Caco-2 (cell line): ENCODE data around the gene KRTAP3-3. TPM values are rescaled to one million over a fixed set of nuclear protein-coding genes. Genes with fewer than 3 reads are reported as not detected.

Experiments used
- BruUV-seq: library from RNA; stranded (reverse); fragments of 400-500 nt; replicated peaks from 2 replicates; lab custom pipeline; 2021; lab: Mats Ljungman, UMichigan
- CTCF ChIA-PET: fragments of 300-600 bp; sonication (Branson Sonifier 250); formaldehyde crosslinking; loops from one replicate; lab custom pipeline; 2022; ENCODE audit warnings: antibody characterized with exemption; lab: Charles Lee
- POLR2A ChIA-PET: fragments of 300-600 bp; sonication (Branson Sonifier 250); formaldehyde crosslinking; loops from one replicate; lab custom pipeline; 2022; ENCODE audit warnings: antibody characterized with exemption; lab: Charles Lee
- DNase-seq, 2 experiments: peaks; one replicate each; pipeline versions ENCODE4 v3.0.0 to v3.0.0-alpha.2; 2020 to 2022
- H3K27me3 ChIP-seq: replicated peaks from 2 replicates; pipeline ENCODE4 v1.6.0; 2011; ENCODE audit warnings: low read length; ENCODE audit not compliant: control insufficient read depth, insufficient read depth
- H3K36me3 ChIP-seq: 2 replicates; pipeline ENCODE4 v1.5.1; 2011; ENCODE audit warnings: low read length; ENCODE audit not compliant: control insufficient read depth, insufficient read depth
- H3K4me1 ChIP-seq: fragments of 250-450 bp; sonication (Bioruptor Pico); 2 replicates; pipeline ENCODE4 v1.5.1; 2020; ENCODE audit warnings: mild to moderate bottlenecking
- H3K4me3 ChIP-seq: 2 replicates; pipeline ENCODE4 v1.5.1; 2011; ENCODE audit warnings: low read depth, mild to moderate bottlenecking, control low read depth, low read length
- H3K9me3 ChIP-seq: fragments of 250-450 bp; sonication (Bioruptor Pico); 2 replicates; pipeline ENCODE4 v1.5.1; 2020; ENCODE audit warnings: mild to moderate bottlenecking, moderate library complexity
- H3K27ac Mint-ChIP-seq: one replicate; pipeline ENCODE4 v1.8.0; 2022; ENCODE audit warnings: mixed read lengths; ENCODE audit not compliant: unreplicated experiment
- H3K27me3 Mint-ChIP-seq: one replicate; pipeline ENCODE4 v1.8.0; 2022; ENCODE audit warnings: mixed read lengths; ENCODE audit not compliant: insufficient read depth, unreplicated experiment
- H3K36me3 Mint-ChIP-seq: one replicate; pipeline ENCODE4 v1.8.0; 2022; ENCODE audit warnings: mild to moderate bottlenecking, mixed read lengths; ENCODE audit not compliant: insufficient read depth, unreplicated experiment
- H3K4me1 Mint-ChIP-seq: one replicate; pipeline ENCODE4 v1.8.0; 2022; ENCODE audit warnings: low read depth, mixed read lengths; ENCODE audit not compliant: unreplicated experiment
- H3K4me3 Mint-ChIP-seq: one replicate; pipeline ENCODE4 v1.8.0; 2022; ENCODE audit warnings: mild to moderate bottlenecking, moderate library complexity, mixed read lengths; ENCODE audit not compliant: unreplicated experiment
- H3K9me3 Mint-ChIP-seq: one replicate; pipeline ENCODE4 v1.8.0; 2022; ENCODE audit warnings: mixed read lengths; ENCODE audit not compliant: unreplicated experiment
- intact Hi-C: fragments of 100-400 bp; cut with micrococcal nuclease; formaldehyde crosslinking; loops from one replicate; pipeline ENCODE4 v1.10.0; 2022; ENCODE audit not compliant: unreplicated experiment
- total RNA-seq: library from RNA; stranded (reverse); gene quantifications from 2 replicates; pipeline ENCODE4 v1.2.3, GENCODE V29; 2022
- TF ChIP-seq, protein P1 (sequence below), 2 experiments: fragments of 200-600 bp in 1 of 2; IDR thresholded peaks; 1 replicate in 1 of 2; 2 replicates in 1 of 2; pipeline versions ENCODE4 v1.5.1 to v1.8.0; 2011 to 2022; ENCODE audit warnings: antibody characterized with exemption in 1 of 2, control low read depth in 1 of 2, inconsistent platforms in 1 of 2, low read depth in 1 of 2, low read length in 1 of 2, mild to moderate bottlenecking in 1 of 2, moderate library complexity in 1 of 2; ENCODE audit not compliant: insufficient read depth in 1 of 2, severe bottlenecking in 1 of 2, unreplicated experiment in 1 of 2

KRTAP3-3 gene
- total RNA-seq, 1 experiment from 2014 or later, result not detected

DNA sequence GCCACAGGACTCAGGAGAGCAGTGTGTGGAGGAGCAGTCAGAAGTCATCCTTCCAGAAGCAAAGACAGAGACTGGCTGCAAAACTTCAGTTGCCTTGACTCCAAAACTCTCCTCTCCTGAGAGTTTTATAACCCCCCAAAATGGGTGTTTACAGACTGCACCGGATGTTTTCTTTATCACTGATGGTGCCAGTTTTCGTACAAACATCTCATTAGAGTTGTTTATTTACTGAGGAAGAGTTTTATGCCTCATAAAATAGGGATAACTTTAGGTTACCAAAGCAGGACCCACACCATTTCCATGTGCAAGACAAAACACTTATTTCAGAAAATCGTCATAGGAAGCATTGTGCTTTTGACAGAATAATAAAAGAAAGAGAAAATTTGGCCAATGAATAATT lies 9.7 kb downstream of the KRTAP3-3 start, which contains the start of gene KRT40:
TSS of gene KRT40 (minus strand) at position 101 of the 400 bp plus-strand sequence. CDS start at position 48, 53 bp downstream.
- Histone ChIP-seq H3K4me1 (peaks cover 7% of the 10 kb centered on the region), H3K27me3 (no peaks in the 10 kb centered on the region), H3K9me3 (no peaks in the 10 kb centered on the region), H3K36me3 (no peaks in the 10 kb centered on the region), H3K4me3 (no peak within 1 kb of the TSS)
- Mint-ChIP-seq H3K4me3 (no peak within 1 kb of the TSS), H3K4me1 (peaks cover 6% of the 10 kb centered on the region), H3K27ac (no peak within 1 kb of the TSS), H3K27me3 (no peaks in the 10 kb centered on the region), H3K36me3 (no peaks in the 10 kb centered on the region), H3K9me3 (no peaks in the 10 kb centered on the region)
- ChIA-PET POLR2A (no interaction called here), CTCF (interaction anchor here (0.5 kb wide), 1 partner anchor 667 kb away, joined by 5 read pairs; no protein-coding TSS in a partner anchor)
- TF ChIP-seq, protein P1, sequence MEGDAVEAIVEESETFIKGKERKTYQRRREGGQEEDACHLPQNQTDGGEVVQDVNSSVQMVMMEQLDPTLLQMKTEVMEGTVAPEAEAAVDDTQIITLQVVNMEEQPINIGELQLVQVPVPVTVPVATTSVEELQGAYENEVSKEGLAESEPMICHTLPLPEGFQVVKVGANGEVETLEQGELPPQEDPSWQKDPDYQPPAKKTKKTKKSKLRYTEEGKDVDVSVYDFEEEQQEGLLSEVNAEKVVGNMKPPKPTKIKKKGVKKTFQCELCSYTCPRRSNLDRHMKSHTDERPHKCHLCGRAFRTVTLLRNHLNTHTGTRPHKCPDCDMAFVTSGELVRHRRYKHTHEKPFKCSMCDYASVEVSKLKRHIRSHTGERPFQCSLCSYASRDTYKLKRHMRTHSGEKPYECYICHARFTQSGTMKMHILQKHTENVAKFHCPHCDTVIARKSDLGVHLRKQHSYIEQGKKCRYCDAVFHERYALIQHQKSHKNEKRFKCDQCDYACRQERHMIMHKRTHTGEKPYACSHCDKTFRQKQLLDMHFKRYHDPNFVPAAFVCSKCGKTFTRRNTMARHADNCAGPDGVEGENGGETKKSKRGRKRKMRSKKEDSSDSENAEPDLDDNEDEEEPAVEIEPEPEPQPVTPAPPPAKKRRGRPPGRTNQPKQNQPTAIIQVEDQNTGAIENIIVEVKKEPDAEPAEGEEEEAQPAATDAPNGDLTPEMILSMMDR (IDR thresholded peaks at IDR 0.05; ENCODE audit: insufficient read depth in 1 of 2, low read depth in 1 of 2, low read length in 1 of 2, severe bottlenecking in 1 of 2, unreplicated experiment in 1 of 2), result no peak
- no TSS peak for BruUV-seq
- no peak for DNase-seq
- intact Hi-C loops, result no loop called here

DNA sequence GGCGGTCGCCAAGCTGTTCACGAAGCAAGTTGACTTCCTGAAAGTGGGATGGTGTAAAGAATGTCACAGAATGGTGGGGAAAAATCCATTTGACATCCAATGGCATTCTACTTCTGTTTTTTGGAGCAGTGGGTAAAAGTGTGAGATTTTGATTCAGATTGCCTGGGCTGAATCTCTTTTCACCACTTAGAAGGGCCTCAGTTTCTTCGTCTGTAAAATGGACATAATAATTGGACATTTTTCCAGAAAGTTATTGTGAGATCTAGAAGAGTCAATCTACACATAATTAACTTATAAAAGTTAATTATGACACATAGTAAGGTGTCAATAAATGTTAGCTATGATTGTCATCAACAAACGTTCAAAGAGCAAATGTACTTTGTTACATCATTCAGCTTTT lies 12.8 kb downstream of the KRTAP3-3 start:
- TF ChIP-seq, protein P1 (IDR thresholded peaks at IDR 0.05; ENCODE audit: insufficient read depth in 1 of 2, low read depth in 1 of 2, low read length in 1 of 2, severe bottlenecking in 1 of 2, unreplicated experiment in 1 of 2), result no peak
- no peaks in the 10 kb centered on the region for H3K36me3 ChIP-seq
- POLR2A ChIA-PET, result no interaction called here
- no peaks in the 10 kb centered on the region for H3K27me3 ChIP-seq
- H3K9me3 ChIP-seq, result no peaks in the 10 kb centered on the region
- Mint-ChIP-seq H3K9me3 (no peaks in the 10 kb centered on the region), H3K36me3 (no peaks in the 10 kb centered on the region), H3K27me3 (no peaks in the 10 kb centered on the region), H3K27ac (no peak overlapping the region), H3K4me1 (peaks cover 6% of the 10 kb centered on the region), H3K4me3 (no peak overlapping the region)
- intact Hi-C loops, result no loop called here
- no peak overlapping the region for H3K4me3 ChIP-seq
- no TSS peak for BruUV-seq
- DNase-seq, result no peak
- H3K4me1 ChIP-seq, result peaks cover 7% of the 10 kb centered on the region
- CTCF ChIA-PET, result no interaction called here

DNA sequence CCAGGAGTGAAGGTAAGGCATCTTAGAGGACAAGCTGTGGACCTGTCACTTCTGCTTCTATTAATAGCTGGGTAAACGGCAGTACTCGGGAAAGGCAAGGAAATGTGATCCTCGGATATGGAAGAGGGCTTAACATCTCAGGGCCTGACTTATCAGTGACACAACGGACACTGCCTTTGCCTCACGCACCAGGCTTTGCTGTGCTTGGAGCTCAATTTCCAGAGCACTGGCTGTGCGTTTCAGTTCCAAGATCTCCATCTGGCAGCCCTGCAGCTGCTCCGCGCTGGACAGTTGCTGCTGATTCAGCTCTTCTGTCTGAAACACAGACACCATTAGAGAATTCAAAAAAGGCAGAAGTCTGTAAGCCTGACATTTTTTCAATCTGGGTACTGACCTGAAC lies 13.4 kb downstream of the KRTAP3-3 start:
- H3K9me3 Mint-ChIP-seq, result peaks cover under 1% of the 10 kb centered on the region
- H3K4me1 Mint-ChIP-seq, result peaks cover 6% of the 10 kb centered on the region
- intact Hi-C loops, result no loop called here
- no peak overlapping the region for H3K4me3 Mint-ChIP-seq
- TF ChIP-seq, protein P1 (IDR thresholded peaks at IDR 0.05; ENCODE audit: insufficient read depth in 1 of 2, low read depth in 1 of 2, low read length in 1 of 2, severe bottlenecking in 1 of 2, unreplicated experiment in 1 of 2), result no peak
- ChIA-PET POLR2A (no interaction called here), CTCF (no interaction called here)
- H3K9me3 ChIP-seq, result no peaks in the 10 kb centered on the region
- H3K27ac Mint-ChIP-seq, result no peak overlapping the region
- no peaks in the 10 kb centered on the region for H3K36me3 Mint-ChIP-seq
- no peak overlapping the region for H3K4me3 ChIP-seq
- BruUV-seq, result no TSS peak
- H3K27me3 Mint-ChIP-seq, result no peaks in the 10 kb centered on the region
- H3K36me3 ChIP-seq, result no peaks in the 10 kb centered on the region
- H3K27me3 ChIP-seq, result no peaks in the 10 kb centered on the region
- DNase-seq, result no peak
- peaks cover 7% of the 10 kb centered on the region for H3K4me1 ChIP-seq
